NCI-H1694 treated with DMSO at 0.1 percent for 48 hours (cell line): ENCODE results near the gene CLCA1.

Source experiments
- DNase-seq: peaks from one replicate; lab custom pipeline; 2025; lab: John Stamatoyannopoulos, UW

CLCA1 gene, protein sequence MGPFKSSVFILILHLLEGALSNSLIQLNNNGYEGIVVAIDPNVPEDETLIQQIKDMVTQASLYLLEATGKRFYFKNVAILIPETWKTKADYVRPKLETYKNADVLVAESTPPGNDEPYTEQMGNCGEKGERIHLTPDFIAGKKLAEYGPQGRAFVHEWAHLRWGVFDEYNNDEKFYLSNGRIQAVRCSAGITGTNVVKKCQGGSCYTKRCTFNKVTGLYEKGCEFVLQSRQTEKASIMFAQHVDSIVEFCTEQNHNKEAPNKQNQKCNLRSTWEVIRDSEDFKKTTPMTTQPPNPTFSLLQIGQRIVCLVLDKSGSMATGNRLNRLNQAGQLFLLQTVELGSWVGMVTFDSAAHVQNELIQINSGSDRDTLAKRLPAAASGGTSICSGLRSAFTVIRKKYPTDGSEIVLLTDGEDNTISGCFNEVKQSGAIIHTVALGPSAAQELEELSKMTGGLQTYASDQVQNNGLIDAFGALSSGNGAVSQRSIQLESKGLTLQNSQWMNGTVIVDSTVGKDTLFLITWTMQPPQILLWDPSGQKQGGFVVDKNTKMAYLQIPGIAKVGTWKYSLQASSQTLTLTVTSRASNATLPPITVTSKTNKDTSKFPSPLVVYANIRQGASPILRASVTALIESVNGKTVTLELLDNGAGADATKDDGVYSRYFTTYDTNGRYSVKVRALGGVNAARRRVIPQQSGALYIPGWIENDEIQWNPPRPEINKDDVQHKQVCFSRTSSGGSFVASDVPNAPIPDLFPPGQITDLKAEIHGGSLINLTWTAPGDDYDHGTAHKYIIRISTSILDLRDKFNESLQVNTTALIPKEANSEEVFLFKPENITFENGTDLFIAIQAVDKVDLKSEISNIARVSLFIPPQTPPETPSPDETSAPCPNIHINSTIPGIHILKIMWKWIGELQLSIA

DNA sequence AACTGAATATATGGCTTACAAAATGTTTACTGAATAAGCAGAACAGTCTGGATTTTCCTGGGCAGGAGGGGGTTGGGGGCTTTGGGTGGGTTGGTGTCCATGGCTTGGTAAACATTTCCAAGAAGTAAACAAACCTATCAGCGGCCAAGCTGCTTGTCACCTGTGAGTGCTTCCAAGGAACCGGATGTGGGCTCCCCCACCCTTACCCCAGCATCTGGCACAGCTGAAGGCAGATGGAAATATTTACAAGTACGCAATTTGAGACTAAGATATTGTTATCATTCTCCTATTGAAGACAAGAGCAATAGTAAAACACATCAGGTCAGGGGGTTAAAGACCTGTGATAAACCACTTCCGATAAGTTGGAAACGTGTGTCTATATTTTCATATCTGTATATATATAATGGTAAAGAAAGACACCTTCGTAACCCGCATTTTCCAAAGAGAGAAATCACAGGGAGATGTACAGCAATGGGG lies at the start of gene CLCA1:
CLCA1 (plus strand) TSS at position 427 of the 477 bp plus-strand sequence; CDS start at position 472, 45 bp downstream.
- DNase-seq: no peak

DNA sequence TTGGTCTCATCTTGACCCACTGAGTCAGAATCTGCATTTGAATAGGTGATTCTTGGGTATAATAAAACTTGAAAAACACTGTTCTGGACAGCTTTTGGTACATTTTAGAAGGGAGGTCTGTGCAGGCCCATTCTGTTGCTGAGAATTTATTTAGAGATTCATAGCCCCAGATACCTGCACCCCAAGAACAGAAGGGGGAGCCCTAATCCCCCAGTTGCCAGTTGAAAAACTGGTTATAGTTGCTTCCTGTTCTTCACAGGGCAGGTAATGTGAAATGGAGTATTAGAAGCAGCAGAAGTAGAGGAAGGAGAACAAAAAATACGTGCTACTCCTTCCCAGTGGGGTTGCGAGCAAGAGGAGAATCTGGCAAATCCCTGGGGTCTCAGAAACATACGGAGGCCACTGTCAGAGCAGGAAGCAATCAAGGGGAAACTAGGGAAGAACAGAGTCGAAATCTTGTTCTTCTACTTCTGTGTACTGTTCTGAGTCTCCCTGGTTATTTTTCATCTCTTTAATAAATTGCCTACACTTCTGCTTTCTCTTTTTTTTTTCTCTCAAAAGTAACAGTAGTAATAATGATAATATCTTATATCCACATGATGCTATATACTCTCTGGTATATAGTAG lies 49.3 kb upstream of the CLCA1 start:
- no peak for DNase-seq

DNA sequence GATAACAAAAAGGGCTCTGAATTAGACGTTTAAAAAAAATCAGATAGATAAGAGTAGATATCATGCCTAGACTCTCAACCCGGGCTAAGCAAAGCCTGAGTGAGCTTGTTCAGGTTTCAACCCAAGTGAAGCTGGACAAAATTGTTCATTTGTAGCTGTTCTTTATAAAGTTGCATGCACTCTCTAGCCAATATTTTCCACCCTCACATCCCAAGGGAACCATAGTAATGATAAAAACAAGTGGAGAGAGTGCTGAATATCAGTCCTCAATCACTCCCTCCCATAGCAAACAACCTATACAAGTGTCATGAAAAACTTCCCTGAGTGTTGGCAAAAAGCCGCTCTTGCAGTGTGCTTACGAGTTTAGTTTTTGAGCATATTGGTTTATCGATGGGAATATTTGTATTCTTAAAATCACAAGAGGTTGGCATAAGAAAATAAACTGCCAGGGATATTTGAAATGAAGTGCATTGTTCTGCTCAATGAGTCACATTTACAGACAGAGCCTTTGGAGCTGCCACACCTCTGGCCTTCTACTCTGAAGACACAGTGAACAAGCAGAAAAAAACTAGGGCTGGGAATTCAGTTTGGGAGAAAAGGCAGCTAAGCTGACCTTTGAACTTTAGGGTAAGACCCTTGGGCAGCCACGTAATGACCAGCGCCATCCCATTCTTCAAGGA lies 47.0 kb upstream of the CLCA1 start:
- DNase-seq: no peak

DNA sequence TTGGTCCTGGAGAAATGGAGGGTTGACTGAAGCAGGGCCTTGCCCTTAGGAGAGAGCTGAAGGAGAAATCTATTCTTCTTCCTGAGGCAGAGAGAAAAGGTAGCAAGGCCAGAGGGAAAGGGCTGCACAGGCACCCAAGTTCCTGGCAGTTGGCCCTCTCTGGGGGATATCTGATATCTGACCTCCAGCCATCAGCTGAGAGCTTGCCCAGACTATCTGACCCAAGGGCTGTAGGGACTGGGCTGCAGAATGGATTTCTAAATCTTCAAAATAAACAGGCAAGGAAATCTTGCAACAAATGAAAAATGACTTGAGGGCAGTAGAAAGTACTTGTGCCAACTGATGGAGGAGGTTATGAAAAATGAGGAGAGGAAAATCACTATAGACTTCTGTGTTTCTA lies 45.3 kb upstream of the CLCA1 start:
- DNase-seq: no peak

DNA sequence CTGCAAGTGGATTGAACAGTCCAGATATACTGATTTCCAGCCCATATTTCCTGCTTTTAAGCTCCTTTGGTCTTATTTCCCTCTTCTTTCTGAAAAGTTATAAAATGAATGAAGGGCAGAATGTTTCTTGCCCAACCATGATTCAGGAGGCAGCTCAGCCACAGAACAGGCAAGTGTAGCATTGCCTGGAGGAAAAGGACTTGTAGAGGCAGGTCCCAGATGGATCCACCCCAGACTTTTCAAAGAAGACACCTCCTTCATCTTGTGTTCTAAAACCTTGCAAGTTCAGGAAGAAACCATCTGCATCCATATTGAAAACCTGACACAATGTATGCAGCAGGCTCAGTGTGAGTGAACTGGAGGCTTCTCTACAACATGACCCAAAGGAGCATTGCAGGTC lies 44.9 kb upstream of the CLCA1 start, which contains the start of gene CLCA2:
CLCA2 (plus strand) TSS at position 299 of the 400 bp plus-strand sequence; CDS start at position 376, 77 bp downstream.
- DNase-seq: no peak

DNA sequence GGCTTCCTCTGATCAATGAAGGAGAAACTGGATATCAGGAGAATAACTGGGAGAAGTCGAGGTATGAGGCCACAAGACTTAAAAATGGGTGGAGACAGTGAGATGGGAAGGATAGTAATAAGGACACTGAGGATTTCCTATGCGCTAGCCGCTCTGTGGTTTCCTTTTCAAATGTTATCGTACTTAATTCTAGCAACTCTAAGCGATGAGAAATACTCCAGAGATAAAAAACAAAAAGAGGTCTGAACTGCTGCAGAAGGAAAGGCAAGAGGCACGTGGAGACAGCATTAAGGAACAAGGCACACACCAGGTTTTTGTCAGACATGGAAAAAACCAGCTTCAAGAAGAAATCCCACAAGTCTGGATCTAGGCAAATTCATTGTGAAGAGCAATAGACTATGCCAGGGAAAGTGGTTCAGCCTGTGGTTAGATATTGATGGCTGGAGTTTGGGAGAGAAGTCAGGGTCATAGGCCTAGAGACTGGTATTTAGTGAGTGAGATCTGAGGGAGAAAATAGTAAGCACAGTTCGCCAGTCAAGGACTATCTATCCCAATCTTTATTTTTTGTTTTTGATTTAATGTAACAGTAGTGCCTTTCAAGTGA lies 39.5 kb upstream of the CLCA1 start:
- no peak for DNase-seq

DNA sequence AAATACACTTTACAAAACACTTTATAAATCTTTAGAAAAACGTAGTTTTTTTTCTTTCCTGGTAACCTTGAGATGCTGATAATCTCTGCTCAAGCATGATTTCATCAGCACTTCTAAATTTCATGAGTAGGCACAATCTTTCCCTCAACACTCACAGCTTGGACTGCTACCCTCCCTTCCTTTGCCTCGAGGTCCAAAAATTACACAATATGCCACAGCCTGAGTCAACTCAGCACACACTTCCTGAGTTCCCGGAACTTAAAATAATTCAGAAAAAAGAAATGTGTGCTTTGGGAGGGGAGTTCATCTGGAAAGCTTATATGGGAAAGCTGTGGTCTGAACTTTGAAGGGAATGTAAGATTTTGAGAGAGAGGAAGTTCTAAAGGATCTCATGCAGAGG lies 38.9 kb upstream of the CLCA1 start:
- no peak for DNase-seq

DNA sequence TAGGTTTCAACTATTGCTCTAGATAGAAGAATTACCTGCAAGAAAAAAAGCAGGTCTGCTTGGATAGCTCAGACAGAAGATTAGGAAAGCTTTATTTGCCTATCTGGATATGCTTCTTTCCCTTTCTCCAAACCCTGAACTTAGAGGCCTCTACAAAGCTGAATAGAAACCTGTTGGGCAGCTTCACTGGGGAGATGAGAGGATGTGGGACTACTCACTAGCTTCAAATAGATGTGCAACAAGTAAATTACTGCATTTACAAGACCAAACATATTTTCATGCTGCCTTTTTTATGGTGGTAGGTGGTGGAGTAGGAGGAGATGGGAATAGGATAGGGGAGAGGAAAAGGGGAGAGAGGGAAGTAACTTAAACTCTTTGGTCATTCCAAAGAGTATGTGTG lies 38.4 kb upstream of the CLCA1 start:
- DNase-seq: no peak

DNA sequence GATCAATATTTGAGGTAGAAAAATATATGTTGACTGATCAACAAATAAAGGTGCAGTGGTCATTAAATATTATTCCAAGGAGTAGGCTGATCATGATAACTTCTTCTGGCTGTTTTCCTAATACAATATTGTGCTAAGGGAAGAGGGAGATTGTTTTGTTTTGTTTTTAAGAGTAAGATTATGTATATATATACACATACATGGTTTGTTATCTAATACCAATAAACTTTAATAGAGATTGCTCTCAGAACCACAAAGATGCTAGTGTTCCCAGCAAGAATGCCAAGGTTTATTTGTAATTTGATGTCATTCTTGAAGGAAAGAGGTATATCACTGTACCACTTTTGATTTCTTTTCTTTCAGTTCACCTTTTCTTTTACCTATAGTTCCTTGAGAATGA lies 34.7 kb upstream of the CLCA1 start:
- no peak for DNase-seq

DNA sequence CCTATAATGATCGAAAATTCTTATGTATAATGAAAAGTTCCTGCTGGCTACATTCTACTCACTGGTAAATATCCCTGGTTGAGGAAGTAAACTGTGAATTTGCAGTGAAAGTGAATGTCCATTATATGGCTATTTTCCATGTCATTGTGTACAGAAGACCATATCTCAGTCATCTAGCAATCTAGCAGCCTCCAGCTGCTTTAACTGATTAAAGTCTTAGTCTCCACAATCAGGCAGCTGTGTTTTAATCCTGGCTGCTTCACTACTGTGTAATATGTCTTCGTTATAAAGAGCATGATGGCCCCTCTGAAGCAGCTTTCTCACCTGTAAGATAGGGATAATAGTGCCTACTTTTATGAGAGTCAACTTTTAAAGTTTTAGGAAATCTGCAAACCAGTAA lies 33.4 kb upstream of the CLCA1 start:
- DNase-seq: no peak

DNA sequence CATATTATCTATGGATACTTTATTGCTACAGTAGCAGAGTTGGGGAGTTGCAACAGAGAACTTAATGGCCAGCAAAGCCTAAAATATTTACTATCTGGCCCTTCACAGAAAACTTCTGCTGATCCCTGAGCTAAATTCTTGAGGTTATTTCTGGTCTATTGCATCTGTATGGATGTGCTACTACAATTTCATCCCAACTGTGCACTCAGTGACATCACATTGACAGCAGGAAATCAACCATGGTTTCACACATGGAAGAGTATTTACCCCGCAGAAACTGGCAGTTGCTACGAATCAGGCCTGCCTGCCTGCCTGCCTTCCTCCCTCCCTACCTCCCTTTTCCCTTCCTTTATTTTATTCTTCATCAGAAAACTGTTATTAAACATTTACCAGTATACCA lies 32.7 kb upstream of the CLCA1 start:
- DNase-seq: no peak

DNA sequence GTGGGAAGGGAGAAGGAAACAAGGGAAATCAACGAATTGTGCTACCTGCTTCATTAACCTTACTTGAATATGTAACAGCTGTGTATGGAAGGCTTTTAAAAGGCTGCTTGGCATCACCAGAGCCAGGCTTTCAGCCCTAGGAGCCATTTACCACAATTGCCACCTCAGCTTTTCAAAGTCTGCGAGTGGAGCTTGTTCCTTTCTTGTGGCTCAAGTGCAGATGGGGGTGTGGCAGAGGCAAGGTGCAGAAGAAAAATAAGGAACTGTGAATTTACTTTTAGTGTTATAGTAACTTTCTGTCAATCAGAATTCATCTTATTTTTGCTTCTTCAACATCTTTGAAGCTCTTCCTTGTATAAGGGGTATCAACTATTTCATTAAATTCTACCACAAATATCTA lies 27.1 kb upstream of the CLCA1 start:
- DNase-seq: no peak

DNA sequence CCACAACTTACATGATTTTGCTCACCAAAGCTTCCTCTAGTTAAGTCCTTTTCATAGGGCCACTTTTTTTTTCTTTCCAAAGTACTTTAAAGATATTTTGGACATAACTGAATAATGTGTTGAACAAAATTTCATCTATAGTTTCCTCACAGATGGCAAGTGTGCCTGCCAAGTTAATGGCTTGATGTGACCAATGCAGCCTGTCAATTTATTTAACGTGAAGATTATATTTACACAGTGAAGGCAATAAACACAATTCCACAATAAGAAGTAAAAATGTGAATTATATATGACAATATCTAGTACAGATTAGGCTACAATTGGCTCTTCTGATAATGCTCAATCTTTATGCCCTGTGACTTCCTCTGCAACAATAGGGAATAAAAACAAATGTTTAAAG lies 26.7 kb upstream of the CLCA1 start:
- no peak for DNase-seq

DNA sequence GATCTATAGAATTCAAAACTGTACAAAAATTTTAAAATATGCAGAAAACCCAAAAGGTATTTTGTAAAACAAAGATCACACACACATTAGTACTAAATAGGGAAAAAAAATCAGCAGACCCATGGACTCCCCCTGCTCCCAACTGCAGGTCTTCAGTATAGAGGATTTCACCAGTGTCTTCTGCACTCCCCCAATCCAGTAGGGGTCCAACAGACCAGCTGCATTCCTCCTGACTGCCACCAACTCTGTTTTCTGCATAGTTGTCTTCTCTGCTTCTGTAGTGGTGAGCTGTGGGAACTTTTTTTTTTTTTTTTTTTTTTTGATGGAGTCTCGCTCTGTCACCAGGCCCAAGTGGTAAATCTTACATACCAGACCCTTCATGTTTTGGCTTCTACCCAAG lies 22.8 kb upstream of the CLCA1 start:
- DNase-seq: no peak

DNA sequence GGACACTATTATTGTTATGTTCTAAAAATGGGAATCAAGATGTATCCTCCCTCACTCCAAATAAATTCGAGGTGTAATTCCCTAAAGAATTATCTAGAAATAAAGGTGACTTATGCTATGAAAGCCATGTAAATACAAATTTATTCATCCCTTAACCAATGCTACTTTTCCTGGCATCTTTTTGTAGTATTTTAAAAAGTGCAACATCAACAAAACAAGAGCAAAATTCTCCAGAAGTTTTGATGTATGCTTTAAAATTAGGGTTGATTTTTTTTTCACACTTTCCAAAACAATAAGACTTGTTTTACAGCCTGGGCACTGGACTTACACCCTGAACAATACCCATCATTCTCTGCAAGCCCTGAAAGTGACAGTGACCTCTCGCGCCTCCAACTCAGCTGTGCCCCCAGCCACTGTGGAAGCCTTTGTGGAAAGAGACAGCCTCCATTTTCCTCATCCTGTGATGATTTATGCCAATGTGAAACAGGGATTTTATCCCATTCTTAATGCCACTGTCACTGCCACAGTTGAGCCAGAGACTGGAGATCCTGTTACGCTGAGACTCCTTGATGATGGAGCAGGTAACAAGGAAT lies 21.4 kb upstream of the CLCA1 start:
- no peak for DNase-seq

DNA sequence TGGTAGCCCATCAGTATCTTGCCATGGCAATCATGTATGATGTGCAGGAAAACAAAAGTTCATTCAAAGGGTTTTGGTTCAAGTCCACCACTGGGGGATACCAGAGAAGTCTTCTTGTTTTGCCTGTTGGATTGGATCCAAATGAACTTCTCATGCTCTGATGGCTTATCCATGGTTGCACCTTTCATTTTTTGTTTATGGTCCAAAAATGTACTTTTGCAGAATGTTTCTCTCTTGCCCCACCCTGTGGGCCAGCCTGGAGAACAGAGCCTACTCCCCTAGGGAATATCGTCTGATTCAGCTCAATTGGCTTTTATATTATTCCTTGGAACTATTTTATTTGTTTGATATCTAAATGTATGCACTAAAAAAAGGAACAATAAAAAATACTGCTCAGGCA lies 20.1 kb upstream of the CLCA1 start:
- DNase-seq: no peak

DNA sequence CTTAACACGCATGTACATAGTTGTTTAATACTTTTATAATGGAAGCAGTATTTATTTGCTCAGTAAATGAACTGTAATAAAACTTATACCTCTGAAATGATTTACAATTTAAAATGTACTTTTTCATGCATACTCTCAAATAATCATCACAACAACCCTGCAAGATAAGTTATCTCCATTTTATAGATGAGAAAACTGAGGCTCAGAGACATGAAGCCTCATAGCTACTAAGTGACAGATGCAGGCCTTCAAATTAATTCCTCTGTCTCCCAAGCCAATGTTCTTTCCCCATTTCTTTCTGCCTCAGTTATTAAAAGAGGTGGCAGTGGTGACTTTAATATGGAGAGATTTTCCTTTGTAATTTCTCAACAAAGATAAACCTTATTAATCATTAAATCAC lies 19.6 kb upstream of the CLCA1 start:
- DNase-seq: no peak

DNA sequence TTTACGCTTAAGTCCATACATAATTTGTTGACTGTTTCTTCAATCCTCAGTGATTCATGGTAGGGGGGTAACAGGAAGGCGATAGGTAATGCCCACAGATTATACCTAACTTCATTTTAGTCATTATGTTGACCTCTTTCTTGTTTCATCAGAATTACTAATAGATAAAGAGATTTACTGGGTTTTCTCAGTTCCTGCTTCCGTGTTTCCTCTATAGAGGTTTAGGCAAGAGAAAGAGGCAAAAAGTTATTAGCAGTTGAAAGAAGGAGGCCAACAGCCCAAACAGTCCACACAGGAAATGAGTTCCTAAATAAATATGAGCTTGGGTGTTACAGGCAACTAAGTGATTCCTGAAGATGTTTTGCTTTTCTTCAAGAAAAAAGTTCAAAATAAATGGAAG lies 17.9 kb upstream of the CLCA1 start:
- DNase-seq: no peak

DNA sequence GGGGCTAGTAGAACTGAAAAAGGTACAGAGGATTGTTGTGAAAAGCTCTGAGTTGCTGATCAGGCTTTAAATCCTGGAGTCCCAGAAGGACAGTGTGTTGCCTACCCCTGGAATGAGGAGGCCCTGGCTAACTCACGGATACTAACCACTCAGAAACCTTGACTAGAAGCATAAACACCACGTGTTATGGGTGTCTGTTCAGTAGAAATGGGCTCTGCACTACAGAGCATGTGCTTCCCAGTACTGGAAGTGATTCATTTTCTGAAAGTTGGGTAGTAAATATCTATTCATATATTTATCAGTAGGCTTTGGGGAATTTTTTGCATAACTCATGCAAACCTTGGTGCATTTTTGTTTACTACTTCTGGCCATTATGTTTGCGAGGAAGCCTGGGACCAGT lies 15.1 kb upstream of the CLCA1 start:
- no peak for DNase-seq

DNA sequence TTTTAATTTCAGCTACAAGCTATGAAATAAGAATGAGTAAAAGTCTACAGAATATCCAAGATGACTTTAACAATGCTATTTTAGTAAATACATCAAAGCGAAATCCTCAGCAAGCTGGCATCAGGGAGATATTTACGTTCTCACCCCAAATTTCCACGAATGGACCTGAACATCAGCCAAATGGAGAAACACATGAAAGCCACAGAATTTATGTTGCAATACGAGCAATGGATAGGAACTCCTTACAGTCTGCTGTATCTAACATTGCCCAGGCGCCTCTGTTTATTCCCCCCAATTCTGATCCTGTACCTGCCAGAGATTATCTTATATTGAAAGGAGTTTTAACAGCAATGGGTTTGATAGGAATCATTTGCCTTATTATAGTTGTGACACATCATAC lies 13.7 kb upstream of the CLCA1 start:
- DNase-seq: no peak

DNA sequence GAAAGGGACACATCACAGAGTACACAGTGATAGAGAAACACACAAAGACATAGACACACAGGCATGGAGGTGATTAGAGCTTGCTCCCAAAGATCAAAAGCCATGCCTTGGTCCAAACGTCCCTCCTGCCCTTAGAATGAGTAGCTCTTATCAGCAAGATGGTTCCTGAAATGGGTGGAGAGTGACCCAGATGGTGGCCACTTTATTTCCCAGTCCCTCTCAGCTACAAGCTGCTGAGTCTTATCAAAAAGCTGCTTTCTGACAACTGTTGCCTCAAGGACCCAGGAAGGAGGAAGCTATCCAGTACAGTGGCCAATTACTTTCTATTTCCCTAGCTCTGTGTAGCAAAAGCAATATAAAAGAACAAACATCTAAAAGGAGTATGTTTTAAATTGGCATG lies 7.7 kb upstream of the CLCA1 start:
- no peak for DNase-seq
